Measurements from ENCODE around the gene CYB5B.

DNA sequence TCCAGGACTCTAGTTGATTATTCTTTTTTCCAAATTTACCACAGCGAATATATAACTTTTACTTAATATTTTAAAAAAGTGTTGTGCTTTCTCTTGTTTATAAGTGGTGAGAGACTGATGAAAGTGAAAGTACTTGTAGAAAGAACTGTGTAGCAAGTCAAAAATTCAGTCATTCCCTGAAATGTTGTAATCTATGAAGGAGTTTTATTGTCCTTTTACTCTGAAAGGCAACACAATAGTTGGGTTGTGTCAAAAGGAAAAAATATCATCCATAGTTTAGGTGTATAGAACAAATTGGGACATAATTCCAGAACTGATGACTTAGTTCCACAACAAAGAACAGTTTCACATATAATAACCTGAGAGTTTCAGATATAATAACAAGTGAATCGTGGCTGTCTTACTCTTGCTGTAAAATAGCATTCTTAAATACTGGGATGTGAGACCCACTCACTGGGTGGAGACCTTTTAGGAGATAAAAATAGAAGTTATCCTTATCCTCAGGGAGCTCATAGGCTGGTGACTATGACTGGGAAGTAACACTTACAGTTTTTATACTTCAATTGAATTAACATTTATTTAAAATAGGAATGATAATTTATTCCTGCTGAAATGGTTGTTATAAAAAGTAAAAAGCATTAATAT, 20.6 kb downstream of the CYB5B start:
- TF ChIP-seq EZH2 (IDR thresholded peaks at IDR 0.05; ENCODE audit: low read length) = no peak
- TF ChIP-seq, protein P1, sequence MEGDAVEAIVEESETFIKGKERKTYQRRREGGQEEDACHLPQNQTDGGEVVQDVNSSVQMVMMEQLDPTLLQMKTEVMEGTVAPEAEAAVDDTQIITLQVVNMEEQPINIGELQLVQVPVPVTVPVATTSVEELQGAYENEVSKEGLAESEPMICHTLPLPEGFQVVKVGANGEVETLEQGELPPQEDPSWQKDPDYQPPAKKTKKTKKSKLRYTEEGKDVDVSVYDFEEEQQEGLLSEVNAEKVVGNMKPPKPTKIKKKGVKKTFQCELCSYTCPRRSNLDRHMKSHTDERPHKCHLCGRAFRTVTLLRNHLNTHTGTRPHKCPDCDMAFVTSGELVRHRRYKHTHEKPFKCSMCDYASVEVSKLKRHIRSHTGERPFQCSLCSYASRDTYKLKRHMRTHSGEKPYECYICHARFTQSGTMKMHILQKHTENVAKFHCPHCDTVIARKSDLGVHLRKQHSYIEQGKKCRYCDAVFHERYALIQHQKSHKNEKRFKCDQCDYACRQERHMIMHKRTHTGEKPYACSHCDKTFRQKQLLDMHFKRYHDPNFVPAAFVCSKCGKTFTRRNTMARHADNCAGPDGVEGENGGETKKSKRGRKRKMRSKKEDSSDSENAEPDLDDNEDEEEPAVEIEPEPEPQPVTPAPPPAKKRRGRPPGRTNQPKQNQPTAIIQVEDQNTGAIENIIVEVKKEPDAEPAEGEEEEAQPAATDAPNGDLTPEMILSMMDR (optimal IDR thresholded peaks at IDR 0.05 in 1 of 3, IDR thresholded peaks at IDR 0.05 in 1 of 3, conservative IDR thresholded peaks at IDR 0.05 in 1 of 3; ENCODE audit: extremely low read depth in 1 of 3, insufficient read depth in 2 of 3, low read length in 3 of 3) = no peak
